GM21786 (cell line): ENCODE data around the gene SLF1.
A peak's percentile ranks its signal among the peaks of the same experiment; 100 is the strongest.

Experiments used
- ATAC-seq: cut with Tn5 transposase; IDR thresholded peaks from one replicate; pipeline ENCODE4 v1.9.1; 2021; ENCODE audit not compliant: unreplicated experiment

Gene SLF1

GRCh38 chr5:94660506-94660905 is 42.0 kb downstream of the SLF1 start:
- ATAC-seq = no peak

- ATAC-seq = no peak
Measured at GRCh38 chr5:94661086-94661485, 42.6 kb downstream of the SLF1 start.

DNA sequence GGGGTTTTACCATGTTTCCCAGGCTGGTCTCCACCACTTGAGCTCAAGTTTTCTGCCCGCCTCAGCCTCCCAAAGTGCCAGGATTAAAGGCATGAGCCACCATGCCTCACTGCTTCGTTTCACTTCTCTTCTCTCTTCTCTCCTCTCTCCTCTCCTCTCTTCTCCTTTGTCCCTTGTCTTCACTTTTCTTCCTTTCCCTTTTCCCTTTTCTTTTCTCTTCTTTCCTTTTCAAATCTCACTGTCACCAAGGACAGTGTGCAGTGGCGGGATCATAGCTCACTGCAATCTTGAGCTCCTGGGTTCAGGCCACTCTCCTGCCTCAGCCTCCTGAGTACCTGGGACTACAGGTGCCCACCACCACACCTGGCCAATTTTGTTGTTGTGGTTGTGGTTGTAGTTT is 49.5 kb downstream of the SLF1 start:
- ATAC-seq = no peak

DNA sequence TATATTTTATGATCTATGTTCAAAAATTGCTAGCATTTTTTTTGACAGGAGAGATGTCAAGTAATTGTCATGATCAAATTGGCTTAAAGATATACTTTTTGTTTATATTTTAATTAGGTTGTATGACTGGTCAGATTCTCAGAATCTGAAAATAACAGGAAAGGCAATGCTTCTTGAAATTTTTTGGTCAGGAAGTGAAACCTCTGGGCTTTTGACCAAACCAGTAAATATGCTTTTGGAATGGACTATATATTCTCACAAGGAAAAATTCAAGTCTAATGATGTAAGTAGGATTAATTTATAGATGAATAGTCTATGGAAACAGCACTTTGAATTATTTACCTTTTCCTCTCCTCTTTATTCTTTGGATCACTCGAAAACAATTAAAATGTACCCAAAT is 52.3 kb downstream of the SLF1 start:
- ATAC-seq = no peak

DNA sequence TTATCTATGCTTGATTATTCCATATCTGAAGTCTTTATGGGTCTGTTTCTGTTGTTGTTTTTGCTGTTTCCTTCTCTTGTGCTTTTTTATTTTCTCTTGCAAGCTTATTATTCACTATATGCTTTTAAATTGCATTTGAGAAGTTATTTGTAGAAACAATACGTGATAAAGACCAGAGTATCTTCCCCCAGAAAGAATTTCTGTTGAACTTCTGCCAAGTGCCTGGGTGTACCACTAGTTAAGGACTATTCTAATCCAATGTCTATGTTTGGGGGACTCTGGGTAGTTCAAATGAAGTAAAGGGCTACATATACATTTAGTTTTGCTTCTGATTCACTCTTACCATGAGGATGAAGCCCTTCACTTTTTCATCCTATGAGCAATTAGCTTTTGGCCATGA is 54.3 kb downstream of the SLF1 start:
- no peak for ATAC-seq

GRCh38 chr5:94674490-94675382 is 56.3 kb downstream of the SLF1 start:
- ATAC-seq = no peak

GRCh38 chr5:94675965-94676618 is 57.6 kb downstream of the SLF1 start:
- no peak for ATAC-seq

GRCh38 chr5:94682814-94683520 is 64.5 kb downstream of the SLF1 start:
- ATAC-seq = no peak

GRCh38 chr5:94689908-94690307 is 71.4 kb downstream of the SLF1 start:
- no peak for ATAC-seq

GRCh38 chr5:94690778-94691177 is 72.3 kb downstream of the SLF1 start:
- ATAC-seq = no peak

- no peak for ATAC-seq
Measured at GRCh38 chr5:94691291-94691690, 72.8 kb downstream of the SLF1 start.

DNA sequence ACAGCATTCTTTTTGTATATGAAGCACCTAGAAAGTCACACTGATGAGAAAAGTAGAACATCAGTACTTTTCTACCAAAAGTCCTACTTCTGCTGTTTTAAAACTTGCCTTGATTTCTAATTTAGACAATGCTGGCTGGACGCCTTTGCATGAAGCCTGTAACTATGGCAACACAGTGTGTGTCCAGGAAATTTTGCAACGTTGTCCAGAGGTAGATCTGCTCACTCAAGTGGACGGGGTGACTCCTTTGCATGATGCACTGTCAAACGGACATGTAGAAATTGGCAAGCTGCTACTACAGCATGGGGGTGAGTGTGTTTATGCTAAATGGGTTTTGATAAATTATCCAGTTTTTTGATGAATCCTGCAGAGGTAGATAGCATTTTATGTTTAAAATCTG is 73.5 kb downstream of the SLF1 start:
- ATAC-seq = no peak

DNA sequence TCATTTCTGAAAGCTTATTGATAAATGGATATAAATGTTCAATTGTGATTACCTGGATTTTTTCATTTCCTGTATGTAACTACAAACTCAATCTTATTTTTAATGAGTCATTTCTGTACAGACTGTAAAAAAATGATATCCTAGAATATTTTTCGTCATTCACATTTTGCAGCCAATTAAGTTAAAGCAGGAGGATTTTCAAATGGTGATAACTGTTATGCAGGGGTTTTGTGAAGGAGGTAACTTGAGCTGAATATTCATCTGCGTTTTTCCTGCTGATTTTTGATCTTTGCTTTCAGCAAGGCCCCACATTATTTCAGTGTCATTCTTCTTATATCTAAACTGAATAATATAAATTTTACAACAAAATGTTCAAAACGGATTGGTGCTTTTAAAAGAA is 74.1 kb downstream of the SLF1 start:
- ATAC-seq = no peak

GRCh38 chr5:94693043-94693822 is 74.8 kb downstream of the SLF1 start:
- peak; percentile 60 for ATAC-seq

DNA sequence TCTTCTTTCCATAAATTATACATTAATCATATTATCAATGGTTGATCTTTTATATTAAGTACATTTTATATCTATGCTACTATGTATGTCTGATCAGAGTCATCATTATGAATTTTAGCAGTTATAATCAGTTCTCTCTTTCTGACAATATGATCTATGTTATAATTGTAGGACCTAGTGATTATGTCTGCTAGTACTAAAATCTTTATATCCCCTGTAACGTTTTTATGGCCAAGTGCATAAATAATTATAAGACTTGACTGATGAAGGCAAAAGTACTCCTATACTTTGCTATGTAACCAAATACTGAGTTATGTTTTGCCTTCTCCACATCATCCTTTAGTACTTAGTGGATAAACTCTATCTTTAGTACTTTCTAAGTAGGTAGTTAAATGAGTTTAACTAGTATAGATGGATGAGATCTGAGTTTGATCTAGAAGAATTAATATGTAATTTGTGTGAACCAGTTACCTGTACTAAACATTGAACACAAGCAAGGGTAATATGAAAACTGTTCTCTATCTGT is 75.4 kb downstream of the SLF1 start:
- ATAC-seq = no peak

DNA sequence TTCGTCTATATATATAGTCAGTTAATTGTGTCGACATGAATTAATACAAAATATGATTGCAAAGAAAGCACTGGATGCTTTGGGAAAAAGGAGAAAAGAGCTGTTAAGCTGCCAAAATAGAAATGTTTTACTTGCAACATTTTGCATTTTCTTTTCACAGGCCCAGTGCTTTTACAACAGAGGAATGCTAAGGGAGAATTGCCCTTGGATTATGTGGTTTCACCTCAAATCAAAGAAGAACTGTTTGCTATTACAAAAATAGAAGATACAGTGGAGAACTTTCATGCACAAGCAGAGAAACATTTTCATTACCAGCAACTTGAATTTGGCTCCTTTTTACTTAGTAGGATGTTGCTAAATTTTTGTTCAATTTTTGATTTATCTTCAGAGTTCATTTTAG is 76.2 kb downstream of the SLF1 start:
- no peak for ATAC-seq

DNA sequence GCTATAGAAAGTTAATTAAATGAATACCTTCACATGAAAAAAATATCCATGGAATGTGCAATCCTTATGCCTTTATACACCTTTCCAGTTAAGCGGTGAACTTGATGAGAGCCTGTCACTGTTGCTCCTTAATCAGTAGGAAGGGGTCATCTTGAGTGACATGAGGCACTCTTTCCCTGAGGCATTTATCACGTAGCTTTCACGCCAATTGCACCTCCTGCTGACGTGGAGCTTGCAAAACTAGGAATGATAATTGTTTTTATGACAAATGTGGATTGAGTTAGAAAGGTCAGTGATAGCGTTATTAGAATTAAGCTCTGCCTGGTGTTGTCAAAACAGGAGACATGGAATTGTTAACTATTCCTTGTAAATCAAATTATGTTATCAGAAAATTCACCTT is 79.7 kb downstream of the SLF1 start:
- ATAC-seq = no peak

DNA sequence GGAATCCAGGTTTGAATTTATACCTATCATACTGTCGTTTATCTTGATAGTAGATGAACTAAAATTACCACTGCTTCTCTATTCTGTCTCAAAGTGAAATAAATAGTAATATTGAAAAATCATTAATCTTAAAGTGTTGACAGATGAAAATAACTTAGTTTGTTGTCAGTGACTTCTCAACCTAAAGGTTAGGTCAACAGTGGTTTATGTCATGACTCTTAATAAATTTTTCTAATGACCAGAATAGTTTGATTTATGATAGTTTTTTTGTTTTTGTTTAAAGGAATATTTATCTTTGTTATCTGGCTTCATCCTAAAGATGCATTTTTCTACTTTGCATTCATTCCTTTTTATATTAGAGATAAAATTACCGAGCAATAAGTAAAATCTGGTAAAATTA is 81.1 kb downstream of the SLF1 start:
- no peak for ATAC-seq

DNA sequence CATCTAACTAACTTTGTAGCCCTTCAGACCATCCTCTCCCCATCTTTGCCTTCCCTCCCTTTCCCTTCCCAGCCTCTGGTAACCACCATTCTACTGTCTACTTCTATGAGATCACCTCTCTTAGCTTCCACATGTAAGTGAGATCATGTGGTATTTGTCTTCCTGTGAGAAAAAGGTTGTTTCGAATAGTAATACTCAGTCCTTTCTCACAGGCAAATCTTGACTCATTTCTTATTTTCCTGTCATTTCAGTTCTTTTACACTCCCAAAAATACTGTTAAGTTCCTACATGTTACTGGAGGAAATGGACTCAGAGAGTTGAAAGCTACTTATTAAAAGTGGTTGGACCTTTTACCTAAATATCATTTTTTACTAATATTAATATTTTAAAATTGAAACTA is 82.1 kb downstream of the SLF1 start:
- peak; percentile 69 for ATAC-seq

DNA sequence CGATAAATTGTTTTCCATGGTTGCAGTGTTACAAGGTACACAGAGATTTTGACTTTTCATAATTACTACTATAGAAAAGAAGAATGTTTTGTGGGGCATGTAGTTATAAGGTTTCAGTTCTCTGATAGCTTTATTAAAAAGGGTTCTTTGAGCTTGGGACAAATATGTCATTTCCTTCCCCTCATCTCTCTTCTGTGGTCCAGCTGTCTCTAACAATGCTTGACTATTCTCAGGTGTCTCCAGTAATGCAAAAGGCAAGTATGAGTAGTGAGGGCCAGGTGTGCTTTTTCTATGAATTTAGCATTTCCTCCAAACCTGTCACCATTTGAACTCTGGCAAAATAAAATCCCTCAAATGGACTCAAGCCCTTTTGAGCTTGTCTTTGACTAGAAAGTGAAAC is 84.3 kb downstream of the SLF1 start:
- ATAC-seq = peak; percentile 76

DNA sequence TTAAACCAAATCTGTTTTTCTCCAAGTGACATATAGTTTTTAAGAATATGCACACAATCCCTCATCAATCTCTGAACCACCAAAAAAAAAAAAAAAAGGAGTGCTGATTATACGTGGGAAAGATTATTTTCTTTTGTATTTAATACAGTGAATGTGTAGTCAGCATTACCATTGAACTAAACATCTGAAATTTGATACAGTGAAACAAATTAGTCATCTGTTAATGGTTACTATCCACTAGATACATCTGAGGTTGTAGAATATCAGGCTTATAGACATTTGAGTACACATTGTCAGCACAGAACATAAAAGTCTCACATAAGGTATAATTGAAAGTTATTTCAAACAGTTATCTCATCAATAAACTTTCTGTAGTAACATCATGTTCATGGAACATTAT is 87.0 kb downstream of the SLF1 start:
- no peak for ATAC-seq
